GM21528 (cell line): ENCODE measurements around the gene CERS6.

ENCODE experiments used
- ATAC-seq: cut with Tn5 transposase; IDR thresholded peaks from one replicate; pipeline ENCODE4 v1.9.1; 2021; ENCODE audit warnings: mild to moderate bottlenecking, moderate library complexity; ENCODE audit not compliant: unreplicated experiment, low FRiP score

The CERS6 gene

GRCh38 chr2:168686452-168687191 lies 230.6 kb downstream of the CERS6 start:
- ATAC-seq: no peak

- no peak for ATAC-seq
These were observed 231.2 kb downstream of the CERS6 start for GRCh38 chr2:168687314-168687713.

GRCh38 chr2:168690381-168690885 lies 234.4 kb downstream of the CERS6 start:
- no peak for ATAC-seq

GRCh38 chr2:168691221-168691620 lies 235.1 kb downstream of the CERS6 start:
- no peak for ATAC-seq

- no peak for ATAC-seq
These were observed 236.2 kb downstream of the CERS6 start for GRCh38 chr2:168692132-168692744.

DNA sequence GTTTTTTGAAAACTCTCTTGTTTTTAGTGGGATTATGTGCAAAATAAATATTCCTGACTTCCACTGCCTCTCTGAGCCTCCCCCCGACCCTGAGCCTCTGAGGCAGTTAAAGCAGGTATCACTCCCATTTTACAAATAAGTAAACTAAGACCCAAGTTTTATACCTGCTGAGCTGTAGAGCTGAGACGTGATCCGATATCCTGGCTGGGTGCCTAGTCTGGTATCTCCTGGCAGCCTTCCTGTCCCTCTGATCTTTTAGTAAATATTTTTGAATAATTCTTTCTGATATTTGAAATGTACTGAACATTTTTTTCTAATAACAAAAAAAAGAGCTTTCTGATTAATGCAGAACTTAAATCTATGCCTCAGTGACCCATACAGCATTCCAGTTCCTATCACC lies 238.1 kb downstream of the CERS6 start:
- no peak for ATAC-seq

DNA sequence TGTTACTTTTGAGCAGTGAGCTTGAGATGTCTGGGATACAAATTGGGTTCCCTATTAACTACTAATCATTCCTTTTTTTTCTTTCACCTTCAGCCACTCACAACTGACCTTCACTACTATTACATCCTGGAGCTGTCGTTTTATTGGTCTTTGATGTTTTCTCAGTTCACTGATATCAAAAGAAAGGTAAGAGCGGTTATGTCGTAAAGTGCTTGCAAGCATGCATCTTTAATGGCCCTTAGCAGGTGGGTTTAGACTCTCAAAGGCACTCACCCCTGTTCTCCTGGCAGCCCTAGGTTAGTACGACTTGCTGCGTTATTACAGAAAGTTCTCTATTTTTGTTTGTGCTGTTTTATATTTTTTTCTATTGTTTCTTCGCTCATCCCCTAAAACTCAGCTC lies 238.8 kb downstream of the CERS6 start:
- no peak for ATAC-seq

GRCh38 chr2:168697668-168698121 lies 241.6 kb downstream of the CERS6 start:
- ATAC-seq: no peak

DNA sequence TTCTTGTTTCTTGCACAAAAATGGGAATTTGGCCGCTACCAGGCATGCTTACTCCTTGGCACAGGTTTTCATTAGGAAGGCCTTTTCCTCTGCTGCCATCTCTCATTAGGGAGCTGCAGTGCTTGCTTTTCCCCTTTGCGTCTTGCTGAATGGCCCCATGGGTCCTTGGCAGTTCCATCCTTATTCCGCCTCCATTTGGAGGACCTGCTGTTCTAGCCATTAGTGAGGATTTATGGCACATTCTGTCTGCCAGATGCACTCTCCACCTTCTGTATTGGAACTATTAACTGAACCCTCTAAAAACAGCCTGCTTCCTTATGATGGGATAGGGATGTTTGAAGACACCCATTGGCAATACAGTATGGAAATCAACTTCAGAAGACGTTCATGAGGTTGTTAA lies 242.9 kb downstream of the CERS6 start:
- ATAC-seq: no peak

DNA sequence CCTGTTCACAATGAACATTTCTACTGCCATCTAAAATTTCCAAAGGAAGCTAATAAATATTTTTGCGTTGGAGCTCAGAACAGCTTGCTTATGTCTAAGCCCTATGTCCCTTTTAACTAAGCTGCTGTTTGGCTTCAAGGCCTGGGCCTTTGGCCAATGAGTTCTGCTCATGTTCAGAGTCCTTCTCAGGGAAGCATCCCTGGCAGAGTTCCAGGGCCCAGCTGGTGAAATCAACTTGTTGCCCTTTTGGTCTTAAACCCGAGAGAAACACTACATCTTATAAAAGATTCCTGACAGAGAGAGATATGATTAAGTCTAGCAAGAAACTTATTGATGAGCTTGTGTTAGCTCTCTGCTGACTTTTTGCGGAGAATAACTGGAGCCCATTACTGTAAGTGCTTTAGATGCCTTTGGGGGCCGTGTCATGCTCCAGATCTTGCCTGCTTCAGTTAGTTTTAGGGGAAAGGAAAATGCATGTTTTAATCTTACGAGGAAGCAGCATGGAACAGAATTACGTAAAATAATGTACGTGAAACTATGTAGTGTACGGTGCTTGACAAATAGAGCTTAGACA lies 243.9 kb downstream of the CERS6 start:
- ATAC-seq: no peak

GRCh38 chr2:168700615-168701245 lies 244.7 kb downstream of the CERS6 start:
- ATAC-seq: no peak

DNA sequence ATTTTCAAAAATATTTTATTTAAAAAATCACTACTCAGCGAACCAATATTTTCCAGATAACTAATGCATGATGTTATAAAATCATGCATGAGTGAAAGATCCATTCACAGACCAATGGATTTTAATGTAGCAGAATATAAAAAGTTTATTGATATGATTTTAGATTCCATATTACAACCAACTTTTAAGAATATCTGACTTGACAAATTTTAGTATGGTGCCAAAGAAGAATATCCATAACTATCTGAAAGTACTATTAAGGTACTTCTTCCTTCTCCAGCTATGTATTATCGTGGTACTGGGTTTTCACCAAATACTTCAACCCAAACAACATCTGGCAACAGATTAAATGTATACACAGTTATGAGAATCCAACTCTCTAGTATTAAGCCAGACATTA lies 246.5 kb downstream of the CERS6 start:
- ATAC-seq: no peak

DNA sequence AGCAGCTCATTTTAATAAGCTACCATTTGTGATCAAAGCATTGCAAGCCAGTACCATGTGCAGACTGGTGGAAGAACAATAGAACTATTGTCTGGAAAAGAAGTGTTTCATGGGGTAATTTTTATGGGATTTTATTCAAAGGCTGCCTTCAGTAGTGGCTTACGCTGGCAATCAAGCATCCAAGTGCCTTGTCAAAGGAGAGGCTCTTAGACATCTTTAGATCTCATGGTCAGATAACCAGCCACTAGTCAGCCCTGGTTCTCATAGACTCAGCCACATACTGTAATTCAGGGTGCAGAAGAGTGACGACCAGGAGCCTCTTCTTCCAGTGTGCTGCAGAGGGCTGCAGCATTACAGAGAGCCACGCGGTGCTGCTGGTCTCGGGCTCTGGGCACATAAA lies 247.9 kb downstream of the CERS6 start:
- no peak for ATAC-seq

DNA sequence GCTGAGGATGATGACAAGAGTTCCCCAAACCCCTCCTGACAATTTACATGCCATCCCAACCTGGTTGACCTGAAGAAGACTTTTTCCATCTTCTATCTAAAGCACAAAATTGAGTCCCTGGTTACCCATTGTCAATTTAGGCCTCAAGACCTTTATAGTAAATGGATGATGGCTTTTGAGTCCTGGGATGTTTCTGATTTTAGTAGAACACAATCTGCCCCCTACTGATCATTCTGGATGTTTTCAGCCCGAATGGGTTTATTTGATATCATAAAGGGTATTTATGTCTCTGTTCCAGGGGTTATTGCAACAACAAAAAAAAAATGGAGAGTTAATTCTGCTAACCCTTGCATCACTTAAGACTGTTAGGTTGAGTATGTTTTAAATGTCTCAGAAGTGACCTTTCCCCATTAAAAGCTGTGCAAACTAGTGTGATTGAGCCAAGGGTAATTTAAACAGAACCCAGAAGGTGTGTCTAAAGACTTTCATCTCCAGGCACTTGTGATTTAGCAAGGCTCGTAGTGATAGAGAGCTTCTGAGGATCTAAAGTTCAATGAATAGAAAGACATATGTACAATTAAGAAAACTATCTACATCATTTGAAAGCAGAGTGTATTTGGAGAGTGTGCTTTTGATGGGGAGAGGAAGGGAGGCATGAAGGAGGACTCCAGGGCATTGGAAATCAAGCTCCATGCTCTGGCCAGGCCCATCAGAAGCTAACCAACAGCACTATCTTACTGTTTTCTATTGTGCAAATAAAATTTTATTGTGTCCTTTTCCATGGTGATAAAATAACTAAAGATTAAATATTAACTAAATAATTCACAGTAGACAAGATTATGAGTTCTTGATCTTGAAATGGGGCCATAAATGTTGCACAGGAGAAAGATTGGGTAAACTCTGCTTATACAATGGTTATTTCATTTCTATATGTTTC lies 249.7 kb downstream of the CERS6 start:
- no peak for ATAC-seq

DNA sequence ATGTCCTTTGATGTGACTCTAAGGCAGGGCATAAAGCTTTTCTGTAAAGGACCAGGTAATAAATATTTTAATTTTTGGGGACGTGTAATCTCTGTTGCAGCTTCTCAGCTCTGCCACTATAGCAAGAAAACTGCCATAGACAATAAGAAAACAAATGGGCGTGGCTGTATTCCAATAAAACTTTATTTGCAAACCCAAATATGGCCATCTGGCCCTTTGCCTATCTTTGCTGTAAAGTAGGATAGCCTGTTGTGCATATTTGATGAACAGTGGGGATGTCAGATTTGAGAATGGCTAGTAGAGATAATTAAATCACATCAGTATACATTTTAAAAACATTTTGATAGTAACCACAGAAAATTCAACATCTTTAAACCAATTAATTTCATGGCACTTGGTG lies 250.7 kb downstream of the CERS6 start:
- ATAC-seq: no peak

DNA sequence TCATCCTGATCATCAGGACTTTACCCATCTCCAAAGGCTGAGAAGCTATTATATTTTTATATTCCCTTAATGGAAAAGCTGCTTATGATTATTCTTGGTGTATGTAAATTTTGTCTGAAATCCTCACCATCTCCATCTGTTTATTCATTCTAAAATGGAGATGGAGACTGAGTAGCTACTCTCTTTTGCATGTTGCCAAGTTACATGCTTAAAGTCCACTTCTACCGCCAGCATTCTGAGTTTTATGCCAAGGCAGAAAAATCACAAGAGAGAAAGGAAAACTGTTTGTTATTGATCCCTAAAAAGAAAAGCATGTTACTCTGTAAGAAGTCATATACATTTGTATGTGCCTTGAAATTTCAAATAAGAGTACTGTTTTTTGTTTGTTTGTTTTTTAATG lies 252.0 kb downstream of the CERS6 start:
- no peak for ATAC-seq

DNA sequence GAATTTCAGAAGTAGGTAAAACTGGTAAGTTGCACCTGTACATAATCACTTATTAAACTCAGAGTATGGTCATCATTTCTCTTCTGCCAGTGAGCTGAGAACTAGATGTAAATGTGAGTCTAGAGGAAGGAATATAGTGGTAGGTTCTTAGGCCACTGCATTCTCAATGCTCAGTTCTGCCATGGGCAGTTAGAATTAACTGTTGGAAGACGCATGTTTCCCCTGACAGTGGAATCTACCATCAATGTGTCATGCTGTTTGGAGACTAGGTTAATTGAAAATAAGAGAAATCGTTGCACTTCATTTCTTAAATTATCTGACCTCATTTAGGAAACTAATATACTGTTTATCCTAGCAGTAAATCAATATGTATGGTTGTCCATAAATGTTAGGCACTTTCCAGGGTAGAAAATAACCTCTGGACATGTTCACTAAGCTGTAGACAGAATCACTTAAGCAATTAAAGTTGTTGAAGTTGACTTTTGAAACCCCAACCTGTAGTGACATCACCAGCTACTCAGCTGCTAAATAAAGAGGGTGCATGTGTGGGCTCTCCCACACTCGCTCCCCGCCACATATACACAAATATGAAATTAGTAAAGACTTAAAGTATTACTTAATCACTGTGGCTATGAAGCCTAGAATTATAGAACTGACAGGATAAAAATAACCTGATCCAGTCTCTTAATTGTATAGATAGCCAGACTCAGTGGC lies 254.8 kb downstream of the CERS6 start:
- no peak for ATAC-seq

DNA sequence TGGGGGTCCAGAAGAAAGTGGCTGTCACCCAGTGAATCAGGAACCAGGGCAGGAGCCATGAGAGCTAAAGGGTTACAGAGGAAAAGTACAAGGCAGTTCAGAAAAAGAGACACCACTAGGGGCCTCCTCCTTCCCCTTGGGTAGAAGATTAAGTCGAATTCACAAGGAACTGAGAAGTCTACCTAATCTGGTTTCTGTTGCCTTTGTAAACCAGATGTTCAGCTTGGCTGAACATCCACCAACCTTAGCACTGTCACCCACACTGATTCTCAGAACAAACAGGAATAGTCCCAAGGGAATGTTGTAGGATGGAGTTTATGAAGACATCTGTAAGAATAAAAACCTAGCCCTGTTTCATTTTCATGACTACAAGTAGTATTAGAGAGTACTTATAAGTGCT lies 256.0 kb downstream of the CERS6 start:
- peak; percentile 99 for ATAC-seq

DNA sequence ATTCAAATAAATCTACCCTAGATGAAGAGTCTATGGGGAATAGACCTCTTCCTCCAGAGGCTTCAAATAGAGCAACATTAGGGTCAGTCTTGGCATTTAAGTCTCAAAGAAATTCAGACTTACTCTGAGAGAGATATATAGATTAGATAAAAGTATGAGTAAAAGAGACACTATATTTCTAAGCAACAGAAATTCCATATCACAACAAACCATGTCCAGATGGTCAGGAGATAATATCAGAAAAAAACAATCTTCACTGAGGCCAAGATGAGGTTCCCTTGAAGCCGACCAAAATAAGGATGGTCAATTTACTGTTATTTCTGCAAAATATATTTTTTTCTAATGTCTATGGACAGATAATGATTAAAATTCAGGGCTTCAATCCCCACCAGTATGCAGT lies 257.3 kb downstream of the CERS6 start:
- ATAC-seq: no peak

DNA sequence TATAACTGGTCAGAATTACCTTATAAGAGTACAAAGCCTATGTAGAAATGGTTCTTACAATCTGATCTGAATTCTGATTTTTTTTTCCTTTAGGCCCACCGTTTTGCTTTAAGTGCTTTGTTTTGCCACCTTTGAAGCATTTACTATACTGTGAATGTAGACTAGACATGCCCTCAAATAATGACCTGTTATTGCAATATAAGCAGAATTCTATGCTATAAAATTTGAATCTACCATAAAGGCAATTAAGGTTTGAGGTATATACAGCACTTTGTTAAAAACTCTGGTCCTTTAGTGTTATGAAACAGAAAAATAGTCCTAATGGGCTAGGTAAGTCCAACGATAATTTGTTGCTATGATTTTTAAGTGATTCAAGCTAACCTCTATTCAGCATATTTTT lies 259.8 kb downstream of the CERS6 start:
- no peak for ATAC-seq
